HUDEP-2 (cell line): Measurements from ENCODE around the gene GCC1.
A peak's percentile ranks its signal among the peaks of the same experiment; 100 is the strongest.

Experiments used
- DNase-seq, 76 experiments: peaks; one replicate each; lab custom pipeline; 2025; ENCODE audit not compliant: unreplicated experiment in 76 of 76; lab: John Stamatoyannopoulos, UW

Gene GCC1

GRCh38 chr7:127539116-127539515 lies 46.3 kb downstream of the GCC1 start:
- no peak for DNase-seq

GRCh38 chr7:127536741-127537140 lies 48.7 kb downstream of the GCC1 start:
- no peak for DNase-seq

GRCh38 chr7:127536394-127536691 lies 49.1 kb downstream of the GCC1 start:
- DNase-seq = no peak

GRCh38 chr7:127535546-127536393 lies 49.6 kb downstream of the GCC1 start:
- DNase-seq = no peak

- DNase-seq = no peak
Observed at GRCh38 chr7:127534636-127535035, 50.8 kb downstream of the GCC1 start.

- no peak for DNase-seq
Observed at GRCh38 chr7:127532736-127533135, 52.7 kb downstream of the GCC1 start.

- DNase-seq = peak in 17 of 76 experiments; percentile 1 to 19 (median 8)
Observed at GRCh38 chr7:127532151-127532550, 53.2 kb downstream of the GCC1 start.
